NT2/D1 (cell line): ENCODE results near the gene TPSB2.

Source experiments
- SUZ12 ChIP-seq: IDR thresholded peaks from 2 replicates; pipeline ENCODE4 v1.6.1; 2011; ENCODE audit not compliant: insufficient read length, insufficient read depth; ENCODE audit errors: extremely low read depth
- ZNF274 ChIP-seq: IDR thresholded peaks from 2 replicates; pipeline ENCODE4 v1.6.1; 2011; ENCODE audit warnings: mild to moderate bottlenecking, low read depth, low read length

DNA sequence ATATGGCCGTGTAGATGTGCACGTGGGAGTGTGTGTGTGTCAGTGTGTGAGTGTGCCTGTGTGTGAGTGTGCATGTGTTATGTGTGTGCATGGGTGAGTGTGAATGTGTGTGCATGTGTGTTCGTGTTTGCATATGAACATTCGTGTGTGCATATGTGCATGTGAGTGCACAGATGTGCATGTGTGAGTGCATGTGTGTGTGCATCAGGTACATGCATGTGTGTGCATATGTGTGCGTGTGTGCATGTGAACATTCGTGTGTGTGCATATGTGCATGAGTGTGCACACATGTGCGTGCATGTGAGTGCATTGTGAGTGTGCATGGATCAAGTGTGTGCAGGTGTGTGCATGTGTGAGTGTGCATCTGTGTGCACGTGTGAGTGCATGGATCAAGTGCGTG lies 8.0 kb upstream of the TPSB2 start:
- no peak for TF ChIP-seq ZNF274
- no peak for TF ChIP-seq SUZ12
